ENCODE results near the gene TRIM71.
A peak's percentile ranks its signal among the peaks of the same experiment; 100 is the strongest.
"Not testable (repeated sequence)": the region's sequence is repeated elsewhere in the genome, so short reads cannot be mapped to it uniquely, and the experiment has no call there.

The TRIM71 gene

GRCh38 chr3:32903953-32904352, 86.2 kb downstream of the TRIM71 start:
- DNase-seq (ENCODE audit: insufficient read length, low spot score): no peak
- FAIRE-seq: no peak
- TF ChIP-seq PAX5 (IDR thresholded peaks at IDR 0.05; ENCODE audit: insufficient read depth, low read length, severe bottlenecking) (no peak), POLR2AphosphoS5 (IDR thresholded peaks at IDR 0.05; ENCODE audit: low read depth, low read length) (no peak), TAF1 (IDR thresholded peaks at IDR 0.05; ENCODE audit: low read depth, low read length) (no peak), SPI1 (IDR thresholded peaks at IDR 0.05; ENCODE audit: low read depth, low read length) (no peak), POLR2A (IDR thresholded peaks at IDR 0.05; ENCODE audit: low read depth, low read length) (no peak), POU2F2 (IDR thresholded peaks at IDR 0.05; ENCODE audit: low read depth, low read length) (no peak)

DNA sequence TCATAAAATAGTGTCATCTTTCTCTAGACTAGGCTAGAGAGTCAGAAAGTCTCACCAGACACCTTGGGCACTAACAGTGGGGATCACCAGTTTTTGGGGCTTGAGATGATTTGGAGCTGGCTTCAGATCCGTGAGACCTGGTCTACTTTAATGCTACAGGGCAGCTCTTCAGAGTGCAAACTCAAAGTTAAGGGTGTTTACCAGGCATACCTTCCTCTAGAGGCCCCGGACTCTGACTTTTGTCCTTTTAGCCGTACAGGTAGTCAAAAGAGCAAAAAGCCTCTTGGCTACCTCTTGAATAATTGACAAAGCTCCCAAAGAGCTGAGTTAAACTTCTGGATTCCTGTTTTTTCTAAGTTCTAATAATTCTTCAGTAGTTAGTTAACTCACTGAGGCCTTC, 92.2 kb downstream of the TRIM71 start:
- no peak for DNase-seq (ENCODE audit: insufficient read length, low spot score)
- FAIRE-seq: no peak
- TF ChIP-seq POLR2A (IDR thresholded peaks at IDR 0.05; ENCODE audit: low read depth, low read length): no peak
- no peak for TF ChIP-seq TAF1 (IDR thresholded peaks at IDR 0.05; ENCODE audit: low read depth, low read length)
- no peak for TF ChIP-seq SPI1 (IDR thresholded peaks at IDR 0.05; ENCODE audit: low read depth, low read length)
- TF ChIP-seq POU2F2 (IDR thresholded peaks at IDR 0.05; ENCODE audit: low read depth, low read length): no peak
- TF ChIP-seq POLR2AphosphoS5 (IDR thresholded peaks at IDR 0.05; ENCODE audit: low read depth, low read length): no peak
- no peak for TF ChIP-seq PAX5 (IDR thresholded peaks at IDR 0.05; ENCODE audit: insufficient read depth, low read length, severe bottlenecking)

- DNase-seq (ENCODE audit: insufficient read length, low spot score) (no peak), FAIRE-seq (no peak)
- TF ChIP-seq POLR2AphosphoS5 (IDR thresholded peaks at IDR 0.05; ENCODE audit: low read depth, low read length): no peak
- no peak for TF ChIP-seq POU2F2 (IDR thresholded peaks at IDR 0.05; ENCODE audit: low read depth, low read length)
- no peak for TF ChIP-seq PAX5 (IDR thresholded peaks at IDR 0.05; ENCODE audit: insufficient read depth, low read length, severe bottlenecking)
- TF ChIP-seq TAF1 (IDR thresholded peaks at IDR 0.05; ENCODE audit: low read depth, low read length): no peak
- TF ChIP-seq SPI1 (IDR thresholded peaks at IDR 0.05; ENCODE audit: low read depth, low read length): no peak
- TF ChIP-seq POLR2A (IDR thresholded peaks at IDR 0.05; ENCODE audit: low read depth, low read length): no peak
These were observed 93.2 kb downstream of the TRIM71 start for GRCh38 chr3:32910954-32911353.

- DNase-seq (ENCODE audit: insufficient read length, low spot score): no peak
- TF ChIP-seq PAX5 (IDR thresholded peaks at IDR 0.05; ENCODE audit: insufficient read depth, low read length, severe bottlenecking): no peak
- no peak for TF ChIP-seq SPI1 (IDR thresholded peaks at IDR 0.05; ENCODE audit: low read depth, low read length)
- TF ChIP-seq TAF1 (IDR thresholded peaks at IDR 0.05; ENCODE audit: low read depth, low read length): no peak
- TF ChIP-seq POLR2A (IDR thresholded peaks at IDR 0.05; ENCODE audit: low read depth, low read length): no peak
- no peak for TF ChIP-seq POU2F2 (IDR thresholded peaks at IDR 0.05; ENCODE audit: low read depth, low read length)
- TF ChIP-seq POLR2AphosphoS5 (IDR thresholded peaks at IDR 0.05; ENCODE audit: low read depth, low read length): no peak
These were observed 94.2 kb downstream of the TRIM71 start for GRCh38 chr3:32912046-32912445.

GRCh38 chr3:32913790-32914446, 96.1 kb downstream of the TRIM71 start:
- TF ChIP-seq TAF1 (IDR thresholded peaks at IDR 0.05; ENCODE audit: low read depth, low read length): no peak
- TF ChIP-seq POLR2A (IDR thresholded peaks at IDR 0.05; ENCODE audit: low read depth, low read length): no peak
- no peak for TF ChIP-seq POLR2AphosphoS5 (IDR thresholded peaks at IDR 0.05; ENCODE audit: low read depth, low read length)
- TF ChIP-seq SPI1 (IDR thresholded peaks at IDR 0.05; ENCODE audit: low read depth, low read length): no peak
- TF ChIP-seq PAX5 (IDR thresholded peaks at IDR 0.05; ENCODE audit: insufficient read depth, low read length, severe bottlenecking): no peak
- no peak for TF ChIP-seq POU2F2 (IDR thresholded peaks at IDR 0.05; ENCODE audit: low read depth, low read length)
- FAIRE-seq (no peak), DNase-seq (ENCODE audit: insufficient read length, low spot score) (no peak)

More at GRCh38 chr3:32912046-32912445, 94.2 kb downstream of the TRIM71 start:
- FAIRE-seq: no peak

- no peak for TF ChIP-seq POU2F2 (IDR thresholded peaks at IDR 0.05; ENCODE audit: low read depth, low read length)
- TF ChIP-seq POLR2AphosphoS5 (IDR thresholded peaks at IDR 0.05; ENCODE audit: low read depth, low read length): no peak
- TF ChIP-seq TAF1 (IDR thresholded peaks at IDR 0.05; ENCODE audit: low read depth, low read length): no peak
- TF ChIP-seq PAX5 (IDR thresholded peaks at IDR 0.05; ENCODE audit: insufficient read depth, low read length, severe bottlenecking): no peak
- TF ChIP-seq POLR2A (IDR thresholded peaks at IDR 0.05; ENCODE audit: low read depth, low read length): no peak
- no peak for TF ChIP-seq SPI1 (IDR thresholded peaks at IDR 0.05; ENCODE audit: low read depth, low read length)
- DNase-seq (ENCODE audit: insufficient read length, low spot score) (no peak), FAIRE-seq (no peak)
These were observed 102.1 kb downstream of the TRIM71 start for GRCh38 chr3:32919920-32920319.

- DNase-seq (ENCODE audit: insufficient read length, low spot score) (no peak), FAIRE-seq (no peak)
- TF ChIP-seq POLR2AphosphoS5 (IDR thresholded peaks at IDR 0.05; ENCODE audit: low read depth, low read length): no peak
These were observed 104.3 kb downstream of the TRIM71 start for GRCh38 chr3:32922078-32922477.

DNA sequence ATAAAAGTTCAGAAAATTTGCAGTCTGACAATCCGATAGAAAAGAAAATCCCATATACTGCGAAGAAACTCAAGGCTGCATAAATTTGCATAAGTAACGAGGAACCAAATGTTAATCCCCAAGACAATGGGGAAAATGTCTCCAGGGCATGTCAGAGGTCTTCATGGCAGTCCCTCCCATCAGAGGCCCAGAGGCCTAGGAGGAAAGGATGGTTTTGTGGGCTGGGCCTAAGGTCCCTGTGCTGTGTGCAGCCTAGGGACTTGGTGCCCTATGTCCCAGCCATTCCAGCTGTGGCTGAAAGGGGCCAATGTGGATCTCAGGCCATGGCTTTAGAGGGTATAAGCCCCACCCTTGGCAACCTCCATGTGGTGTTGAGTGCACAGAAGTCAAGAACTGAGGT, 112.4 kb downstream of the TRIM71 start:
- FAIRE-seq: no peak
- DNase-seq (ENCODE audit: insufficient read length, low spot score): no peak
- TF ChIP-seq POLR2A (IDR thresholded peaks at IDR 0.05; ENCODE audit: low read depth, low read length) (no peak), POU2F2 (IDR thresholded peaks at IDR 0.05; ENCODE audit: low read depth, low read length) (no peak), POLR2AphosphoS5 (IDR thresholded peaks at IDR 0.05; ENCODE audit: low read depth, low read length) (no peak), SPI1 (IDR thresholded peaks at IDR 0.05; ENCODE audit: low read depth, low read length) (no peak), PAX5 (IDR thresholded peaks at IDR 0.05; ENCODE audit: insufficient read depth, low read length, severe bottlenecking) (no peak), TAF1 (IDR thresholded peaks at IDR 0.05; ENCODE audit: low read depth, low read length) (no peak)

- not testable (repeated sequence) for FAIRE-seq; DNase-seq (ENCODE audit: insufficient read length, low spot score)
These were observed 113.5 kb downstream of the TRIM71 start for GRCh38 chr3:32931273-32931672.

DNA sequence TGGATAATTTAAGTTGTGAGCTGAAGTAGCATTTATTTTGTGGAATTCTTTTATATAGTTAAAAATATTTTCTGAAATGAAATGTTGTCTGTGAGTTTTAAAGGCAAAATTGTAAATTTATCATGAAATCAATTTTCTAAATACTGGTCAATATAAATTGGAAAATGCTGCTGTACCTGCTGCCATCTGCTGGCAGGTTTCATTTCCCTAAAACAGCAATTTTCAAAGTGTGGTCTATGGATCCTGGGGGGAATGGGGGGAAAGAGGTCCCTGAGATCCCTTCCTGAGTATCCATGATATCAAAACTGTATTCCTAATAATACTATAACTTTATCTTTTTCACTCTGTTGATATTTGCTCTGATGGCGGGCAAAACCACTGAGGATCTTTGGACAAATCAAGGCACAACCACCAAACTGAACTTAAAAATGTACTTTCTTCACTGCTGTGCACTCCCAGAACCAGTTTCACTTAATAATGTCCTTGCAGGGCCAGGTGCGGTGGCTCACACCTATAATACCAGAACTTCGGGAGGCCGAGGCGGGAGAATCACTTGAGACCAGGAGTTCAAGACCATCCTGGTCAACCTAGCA, 116.4 kb downstream of the TRIM71 start:
- no peak for FAIRE-seq
- TF ChIP-seq POLR2A (IDR thresholded peaks at IDR 0.05; ENCODE audit: low read depth, low read length) (no peak), SPI1 (IDR thresholded peaks at IDR 0.05; ENCODE audit: low read depth, low read length) (peak; percentile 64), TAF1 (IDR thresholded peaks at IDR 0.05; ENCODE audit: low read depth, low read length) (no peak)
- no peak for DNase-seq (ENCODE audit: insufficient read length, low spot score)
